ENCODE data around the gene KNDC1.
"Not testable (repeated sequence)": the region's sequence is repeated elsewhere in the genome, so short reads cannot be mapped to it uniquely, and the experiment has no call there.

KNDC1 gene

DNA sequence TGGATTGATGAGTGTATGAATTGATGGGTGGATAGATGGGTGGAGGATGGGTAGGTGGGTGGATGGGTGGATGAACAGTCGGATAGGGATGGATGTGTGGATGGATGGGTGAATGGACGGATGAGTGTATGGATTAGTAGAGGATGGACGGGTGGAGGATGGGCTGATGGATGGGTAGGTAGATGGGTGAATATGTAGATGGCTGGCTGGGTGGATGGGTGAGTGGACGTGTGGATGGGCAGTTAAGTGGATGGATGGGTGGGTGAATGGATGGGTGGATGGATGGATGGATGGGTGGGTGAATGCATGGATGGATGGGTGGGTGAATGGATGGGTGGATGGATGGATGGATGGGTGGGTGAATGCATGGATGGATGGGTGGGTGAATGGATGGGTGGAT is 15.6 kb downstream of the KNDC1 start:
- not testable (repeated sequence) for DNase-seq (ENCODE audit: low spot score); FAIRE-seq

DNA sequence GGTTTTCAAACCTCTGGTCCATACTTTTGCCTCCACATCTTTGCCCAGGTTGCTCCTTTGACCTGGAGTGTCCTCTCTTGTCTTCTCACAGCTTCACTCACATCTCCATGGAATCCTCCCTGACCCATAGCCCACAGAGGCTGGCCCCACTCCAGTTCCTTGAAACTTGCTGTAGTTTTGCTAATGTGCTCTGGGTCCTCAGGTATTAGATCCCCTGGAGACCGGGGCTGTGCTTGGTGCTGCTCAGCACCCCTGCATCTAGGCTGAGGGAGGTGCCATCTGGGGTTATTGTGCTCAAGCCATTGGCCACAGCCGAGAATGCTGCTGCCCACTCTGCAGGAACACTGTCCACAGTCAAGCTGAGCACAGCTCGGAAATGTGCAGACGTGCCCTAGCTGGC is 16.5 kb downstream of the KNDC1 start:
- no peak for FAIRE-seq

DNA sequence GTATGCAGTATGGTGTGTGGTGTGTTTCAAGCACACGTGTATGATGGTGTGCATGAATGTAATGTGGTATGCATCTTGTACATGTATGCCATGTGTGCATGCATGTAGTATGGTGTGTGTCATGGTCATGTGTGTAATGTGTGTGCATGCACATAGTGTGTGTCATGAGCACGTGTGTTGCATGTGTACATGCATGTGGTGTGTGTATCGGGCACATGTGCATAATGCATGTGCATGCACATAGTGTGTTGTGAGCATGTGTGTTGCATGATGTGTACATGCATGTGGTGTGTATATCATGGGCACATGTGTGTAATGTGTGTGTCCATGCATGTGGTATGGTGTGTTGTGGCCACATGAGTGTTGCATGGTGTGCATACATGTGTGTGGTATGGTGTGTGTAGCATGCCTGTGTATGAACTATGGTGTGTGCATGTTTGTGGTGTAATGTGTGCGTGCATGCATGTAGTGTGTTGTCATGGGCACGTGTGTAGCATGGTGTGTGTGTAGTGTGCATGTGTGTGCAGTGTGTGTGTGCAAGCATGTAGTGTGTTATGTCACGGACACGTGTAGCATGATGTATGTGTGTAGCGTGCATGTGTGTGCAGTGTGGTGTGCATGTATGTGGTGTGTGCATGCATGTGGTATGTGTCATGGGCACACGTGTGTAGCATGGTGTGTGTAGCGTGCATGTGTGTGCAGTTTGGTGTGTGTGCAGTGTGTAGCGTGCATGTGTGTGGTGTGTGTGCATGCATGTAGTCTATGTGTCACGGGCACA is 17.6 kb downstream of the KNDC1 start:
- FAIRE-seq (peak; percentile 98), DNase-seq (ENCODE audit: low spot score) (no peak)

More for the DNA sequence above, 16.5 kb downstream of the KNDC1 start:
- DNase-seq (ENCODE audit: low spot score): no peak

DNA sequence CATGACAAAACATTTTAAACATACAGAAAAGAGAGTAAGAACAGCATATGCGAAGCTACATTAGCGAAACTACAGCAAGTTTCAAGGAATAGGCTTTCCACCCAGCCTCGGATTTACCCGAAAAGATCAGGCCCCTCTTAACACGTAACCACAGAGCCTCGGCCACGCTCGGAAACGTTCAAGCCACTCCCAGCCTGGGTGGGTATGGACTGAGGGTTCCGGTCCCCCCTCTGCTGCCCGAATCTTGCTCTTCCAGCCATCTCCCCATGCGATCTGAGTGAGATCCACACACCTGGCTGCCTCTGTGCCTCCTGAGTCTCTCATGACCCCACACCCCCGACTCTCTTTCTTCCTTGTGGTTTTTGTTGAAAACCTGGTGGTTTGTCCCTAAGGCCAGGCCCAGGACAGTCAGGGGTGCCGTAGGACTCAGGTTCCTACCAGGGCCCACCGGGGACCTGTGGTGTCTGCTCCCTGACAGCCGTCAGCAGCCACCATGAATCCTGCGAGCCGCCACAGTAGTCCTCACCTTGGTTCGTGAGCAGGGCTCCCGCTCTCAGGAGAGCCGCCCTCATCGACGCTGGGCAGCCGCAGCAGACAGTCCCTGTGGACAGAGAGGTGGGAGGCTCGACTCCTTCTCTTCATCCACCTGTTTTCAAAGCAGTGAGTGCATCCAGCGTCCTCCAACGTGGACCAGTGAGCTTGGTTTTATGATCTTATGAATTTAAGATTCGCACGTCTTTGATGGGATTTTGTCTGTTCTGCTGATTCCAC is 18.5 kb downstream of the KNDC1 start:
- FAIRE-seq: no peak
- no peak for DNase-seq (ENCODE audit: low spot score)

DNA sequence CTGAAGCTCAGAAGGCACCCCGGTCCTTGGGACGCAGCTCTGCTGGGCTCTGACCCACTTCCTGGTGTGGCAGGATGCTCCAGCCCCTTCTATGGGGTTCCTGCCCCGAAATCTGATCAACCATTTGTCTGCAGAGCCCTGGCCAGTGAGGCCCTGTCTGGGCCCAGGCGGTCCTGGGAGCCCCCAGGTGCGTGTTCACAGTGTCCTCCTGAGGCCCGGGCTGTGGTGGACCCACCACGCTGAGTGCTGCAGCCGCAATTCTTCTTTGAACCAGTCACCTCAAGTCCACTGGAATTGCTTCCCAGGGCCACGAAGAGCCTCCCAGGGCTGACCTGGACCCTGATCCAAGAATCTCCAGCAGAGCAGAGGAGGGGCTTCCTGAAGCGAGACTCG is 19.1 kb downstream of the KNDC1 start:
- DNase-seq (ENCODE audit: low spot score) (no peak), FAIRE-seq (no peak)

DNA sequence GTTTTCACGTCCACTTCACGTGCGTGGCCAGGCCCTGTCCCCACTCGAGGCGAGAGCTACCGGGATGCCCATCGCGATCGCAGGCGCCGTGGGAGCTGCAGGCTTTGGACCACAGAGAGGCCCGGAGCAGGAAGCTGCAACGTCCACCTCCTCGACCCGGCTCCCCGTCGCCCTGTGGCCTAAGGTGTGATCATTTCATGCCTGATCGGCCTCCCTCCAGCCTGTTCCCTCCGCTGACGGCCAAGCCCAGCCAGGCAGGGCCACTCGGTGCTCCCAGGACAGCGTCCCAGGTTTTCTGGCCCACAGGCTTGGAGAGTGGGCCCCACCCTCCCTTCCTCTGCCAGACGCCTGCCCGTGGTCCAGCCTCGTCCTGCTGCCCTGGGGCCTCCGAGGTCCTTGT is 19.6 kb downstream of the KNDC1 start:
- DNase-seq (ENCODE audit: low spot score) (no peak), FAIRE-seq (no peak)

DNA sequence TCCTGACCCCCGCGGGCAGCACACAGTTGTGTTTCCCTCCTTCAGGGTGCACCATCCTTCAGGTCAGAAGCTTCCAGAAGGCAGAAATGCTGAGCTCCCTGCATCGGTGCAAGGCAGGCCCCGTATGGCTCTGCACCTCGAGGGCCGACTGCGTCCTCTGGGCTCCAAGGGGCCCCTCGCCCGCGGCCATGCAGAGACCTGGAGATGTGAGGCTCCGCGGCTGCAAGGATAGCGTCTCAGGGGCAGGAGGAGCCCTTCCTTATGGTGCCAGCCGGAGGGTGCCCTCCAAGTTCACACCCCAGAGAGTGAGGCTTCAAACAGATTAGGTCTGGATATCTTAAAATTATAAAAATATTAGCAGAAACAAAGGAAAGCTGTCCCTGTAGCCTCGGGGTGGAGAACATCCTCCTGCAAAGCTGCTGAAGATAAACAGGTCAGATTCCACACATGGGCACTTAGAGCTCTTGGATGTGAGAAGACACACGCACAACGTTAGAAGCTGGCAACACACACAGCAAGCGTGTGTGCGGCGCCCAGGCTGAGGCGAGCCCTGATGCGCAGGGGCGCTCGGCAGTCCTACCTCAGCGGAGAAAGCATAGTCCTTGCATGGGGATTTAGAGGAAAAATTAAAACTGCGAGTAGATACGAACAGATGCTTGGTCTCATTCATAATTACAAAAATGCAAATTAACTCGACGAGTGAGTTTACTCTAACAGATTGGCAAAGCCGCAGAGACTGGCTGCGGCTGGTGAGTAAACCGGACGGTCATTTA is 20.4 kb downstream of the KNDC1 start:
- DNase-seq (ENCODE audit: low spot score) (no peak), FAIRE-seq (no peak)

DNA sequence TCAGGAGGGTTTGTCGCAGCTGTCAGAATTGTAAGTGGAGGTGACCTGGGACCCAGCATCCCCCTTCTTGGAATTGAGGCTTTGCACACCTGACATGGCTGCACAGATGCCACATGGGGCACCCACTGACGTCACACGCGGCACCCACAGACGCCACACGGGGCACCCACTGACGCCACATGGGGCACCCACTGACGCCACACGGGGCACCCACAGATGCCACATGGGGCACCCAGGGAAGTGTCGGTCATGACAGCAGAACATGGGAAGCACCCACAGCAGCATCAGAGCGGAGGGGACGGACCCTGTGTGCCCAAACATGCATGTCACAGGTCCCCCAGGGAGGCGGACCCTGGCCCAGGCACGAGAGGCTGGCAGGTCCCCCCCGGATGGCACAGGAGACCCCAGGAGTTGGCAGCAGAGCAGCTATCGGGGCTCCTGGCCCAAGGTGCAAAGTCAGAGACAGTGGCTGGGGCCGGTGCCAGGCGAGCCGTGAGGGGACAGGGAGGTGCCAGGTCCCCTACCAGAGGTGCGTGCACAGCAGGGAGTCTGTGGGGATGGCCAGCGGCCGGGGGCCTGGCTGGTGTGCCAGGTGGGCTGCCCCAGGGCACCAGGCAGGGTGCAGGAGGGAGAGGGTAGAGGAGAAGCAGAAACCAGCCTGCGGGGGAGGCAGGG is 21.1 kb downstream of the KNDC1 start:
- DNase-seq (ENCODE audit: low spot score): no peak
- FAIRE-seq: no peak

DNA sequence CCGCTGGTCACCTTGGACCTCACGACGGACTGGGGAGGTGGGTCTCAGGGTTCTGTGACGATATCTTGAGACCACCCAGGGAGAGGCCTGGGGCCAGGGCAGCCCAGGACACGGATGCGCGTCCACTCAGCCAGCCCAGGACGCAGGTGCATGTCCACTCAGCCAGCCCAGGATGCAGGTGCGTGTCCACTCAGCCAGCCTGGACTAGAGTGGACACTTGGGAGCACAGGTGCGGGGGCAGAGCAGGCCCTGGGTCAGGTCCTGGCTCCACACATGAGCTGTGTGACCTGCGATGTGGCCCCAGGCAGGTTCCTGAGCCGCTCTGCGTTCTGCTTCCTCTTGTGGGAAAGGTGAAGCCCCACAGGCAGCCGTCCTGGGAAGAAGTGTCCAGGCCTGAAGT is 22.2 kb downstream of the KNDC1 start:
- no peak for FAIRE-seq
- no peak for DNase-seq (ENCODE audit: low spot score)

DNA sequence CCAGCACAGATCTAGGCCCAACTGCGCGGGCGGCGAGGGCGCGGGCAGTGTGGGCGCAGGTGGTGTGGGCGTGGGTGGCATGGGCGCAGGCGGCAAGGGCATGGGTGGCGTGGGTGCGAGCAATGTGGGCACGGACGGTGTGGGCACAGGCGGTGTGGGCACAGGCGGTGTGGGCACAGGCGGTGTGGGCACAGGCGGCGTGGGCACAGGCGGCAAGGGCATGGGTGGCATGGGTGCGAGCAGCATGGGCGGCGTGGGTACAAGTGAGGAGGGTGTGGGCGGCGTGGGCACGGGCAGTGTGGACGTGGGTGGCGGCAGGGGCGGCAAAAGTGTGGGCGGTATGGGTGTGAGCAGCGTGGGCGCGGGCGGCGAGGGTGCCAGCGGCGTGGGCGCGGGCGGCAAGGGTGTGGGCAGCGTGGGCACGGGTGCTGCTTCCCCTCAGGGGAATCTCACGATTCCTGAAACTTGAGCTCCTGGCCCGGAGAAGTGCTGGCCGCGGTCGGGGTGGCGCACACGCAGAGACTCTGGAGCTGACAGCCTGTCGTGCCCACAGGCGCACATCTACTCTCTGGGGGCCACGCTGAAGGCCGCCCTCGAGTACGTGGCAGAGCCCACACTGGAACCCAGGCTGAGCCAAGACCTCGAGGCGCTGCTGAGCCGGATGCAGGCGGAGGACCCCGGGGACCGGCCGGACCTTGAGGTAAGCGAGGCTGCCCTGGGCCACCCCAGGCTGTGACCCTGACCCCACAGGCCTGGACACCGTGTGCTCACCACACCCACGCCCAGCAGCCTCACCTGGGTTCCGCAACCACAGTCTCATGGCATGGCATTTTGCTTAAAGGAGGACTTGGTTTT is 23.0 kb downstream of the KNDC1 start:
- FAIRE-seq: no peak
- no peak for DNase-seq (ENCODE audit: low spot score)

DNA sequence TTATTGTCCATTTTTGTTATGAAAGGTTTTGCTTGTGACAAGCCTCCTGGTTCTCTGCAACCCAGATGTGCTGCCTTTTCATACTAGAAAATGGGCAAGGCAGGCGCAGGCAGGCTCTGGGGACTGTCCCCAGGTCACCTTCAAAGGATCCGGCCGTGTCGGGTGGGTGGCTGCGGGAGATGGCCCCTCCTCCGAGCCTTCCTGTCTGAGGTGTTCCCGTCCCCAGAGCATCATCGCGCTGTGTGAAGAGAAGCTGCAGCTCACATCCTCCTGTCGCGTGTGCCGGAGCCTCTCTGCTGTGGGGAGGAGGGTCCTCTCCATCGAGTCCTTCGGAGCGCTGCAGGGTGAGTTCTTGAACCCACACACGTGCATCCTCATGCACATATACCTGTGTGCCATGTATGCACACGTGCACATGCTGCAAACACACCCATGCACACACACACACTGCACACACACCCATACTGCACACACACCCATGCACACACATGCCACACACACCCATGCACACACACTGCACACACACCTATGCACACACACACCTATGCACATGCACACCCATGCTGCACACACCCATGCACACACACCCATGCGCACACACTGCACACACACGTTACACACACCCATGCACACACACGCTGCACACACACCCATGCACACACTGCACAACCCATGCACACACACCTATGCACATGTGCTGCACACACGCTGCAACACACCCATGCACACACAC is 23.8 kb downstream of the KNDC1 start:
- DNase-seq (ENCODE audit: low spot score) (no peak), FAIRE-seq (peak; percentile 92)

DNA sequence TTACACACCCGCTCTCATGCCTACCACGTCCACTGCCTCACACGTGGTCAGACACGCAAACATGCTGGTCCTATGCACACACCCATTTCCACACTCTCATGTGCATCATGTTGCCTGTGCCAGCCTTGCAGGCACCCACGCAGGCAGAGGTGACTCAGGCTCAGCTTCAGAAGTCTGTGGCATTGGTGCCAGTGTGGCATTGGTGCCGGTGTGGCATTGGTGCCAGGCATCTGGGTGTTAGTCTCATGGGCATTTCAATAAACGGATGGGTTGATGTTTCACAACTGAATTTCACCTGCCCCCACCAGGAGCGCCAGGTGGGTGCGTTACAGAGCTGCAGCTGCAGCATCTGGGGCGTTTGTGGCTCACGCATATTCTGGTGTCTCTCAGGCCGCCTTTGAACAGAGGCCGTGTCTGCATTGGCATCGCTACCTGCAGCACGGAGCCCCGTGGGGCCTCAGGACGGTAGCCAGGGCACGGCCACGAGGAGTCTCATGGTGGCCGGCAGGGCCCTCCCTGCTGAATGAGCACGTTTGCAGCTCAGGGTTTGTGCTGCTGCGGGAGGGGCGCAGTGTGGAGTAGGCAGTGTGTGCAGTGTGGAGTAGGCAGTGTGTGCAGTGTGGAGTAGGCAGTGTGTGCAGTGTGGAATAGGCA is 24.7 kb downstream of the KNDC1 start:
- FAIRE-seq (peak; percentile 5), DNase-seq (ENCODE audit: low spot score) (no peak)

DNA sequence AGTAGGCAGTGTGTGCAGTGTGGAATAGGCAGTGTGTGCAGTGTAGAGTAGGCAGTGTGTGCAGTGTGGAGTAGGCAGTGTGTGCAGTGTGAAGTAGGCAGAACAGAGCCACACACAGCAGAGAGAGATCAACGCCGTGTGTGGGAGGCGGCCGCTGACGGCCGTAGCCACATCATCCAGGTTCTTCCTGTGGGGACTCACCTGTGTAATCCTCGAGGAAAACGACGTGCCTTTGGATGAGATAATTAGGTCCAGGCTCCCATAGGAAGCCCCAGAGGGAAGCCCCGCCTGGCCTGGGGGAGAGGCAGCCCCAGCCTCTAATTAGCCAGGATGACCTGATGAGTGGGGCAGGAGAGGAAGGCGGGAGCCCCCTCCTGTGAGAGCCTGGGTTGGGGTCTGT is 25.4 kb downstream of the KNDC1 start:
- FAIRE-seq (no peak), DNase-seq (ENCODE audit: low spot score) (no peak)

DNA sequence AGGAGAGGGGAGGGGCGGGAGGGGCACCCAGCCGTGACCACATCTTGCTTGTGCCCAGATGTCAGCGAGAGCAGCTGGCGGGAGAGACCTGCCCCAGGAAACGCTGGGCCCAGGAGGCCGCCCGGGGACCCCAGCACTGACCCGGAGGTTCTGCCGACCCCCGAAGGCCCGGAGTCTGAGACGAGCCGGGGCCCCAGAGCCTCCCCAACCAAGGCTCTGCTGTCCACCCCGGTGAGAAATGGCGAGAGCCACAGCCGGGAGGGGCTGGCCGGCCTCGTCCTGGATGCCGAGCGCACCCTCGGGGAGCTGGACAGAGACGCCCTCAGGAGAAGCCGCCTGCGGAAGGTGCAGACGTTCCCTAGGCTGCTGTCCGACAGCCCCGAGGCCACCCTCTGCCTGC is 25.9 kb downstream of the KNDC1 start:
- DNase-seq (ENCODE audit: low spot score) (no peak), FAIRE-seq (no peak)

DNA sequence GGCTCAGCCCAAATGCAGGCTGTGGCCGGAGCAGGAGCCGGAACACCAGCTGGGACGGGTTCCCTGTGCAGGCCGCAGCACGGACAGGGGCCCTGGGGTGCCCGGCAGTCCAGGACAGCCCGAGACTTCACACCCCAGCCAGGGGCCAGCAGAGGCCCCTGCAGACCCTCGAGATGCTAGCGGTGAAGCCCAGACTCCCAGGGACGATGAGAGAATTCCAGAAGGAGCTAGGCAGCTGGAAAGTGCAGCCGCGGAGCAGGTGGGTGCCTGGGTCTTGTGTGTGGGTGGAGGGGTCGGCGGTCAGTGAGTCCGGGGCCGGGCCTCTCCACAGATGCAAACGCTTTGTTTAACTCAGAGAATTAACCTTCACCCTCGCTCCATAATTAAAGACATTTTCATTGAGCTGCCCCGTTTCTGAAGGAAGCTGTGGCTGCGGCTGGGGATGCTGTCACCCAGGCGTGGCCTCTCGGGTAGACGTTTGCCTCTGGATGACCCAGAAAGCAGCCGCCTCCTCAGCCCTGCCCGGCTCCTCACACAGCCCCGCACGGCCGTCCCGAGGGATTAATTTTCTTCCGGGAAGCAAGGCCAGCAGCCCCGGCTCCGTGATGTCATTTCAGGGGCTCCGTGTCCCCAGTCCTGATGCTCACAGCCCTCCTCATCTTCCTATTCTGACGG is 26.5 kb downstream of the KNDC1 start:
- FAIRE-seq (no peak), DNase-seq (ENCODE audit: low spot score) (no peak)

DNA sequence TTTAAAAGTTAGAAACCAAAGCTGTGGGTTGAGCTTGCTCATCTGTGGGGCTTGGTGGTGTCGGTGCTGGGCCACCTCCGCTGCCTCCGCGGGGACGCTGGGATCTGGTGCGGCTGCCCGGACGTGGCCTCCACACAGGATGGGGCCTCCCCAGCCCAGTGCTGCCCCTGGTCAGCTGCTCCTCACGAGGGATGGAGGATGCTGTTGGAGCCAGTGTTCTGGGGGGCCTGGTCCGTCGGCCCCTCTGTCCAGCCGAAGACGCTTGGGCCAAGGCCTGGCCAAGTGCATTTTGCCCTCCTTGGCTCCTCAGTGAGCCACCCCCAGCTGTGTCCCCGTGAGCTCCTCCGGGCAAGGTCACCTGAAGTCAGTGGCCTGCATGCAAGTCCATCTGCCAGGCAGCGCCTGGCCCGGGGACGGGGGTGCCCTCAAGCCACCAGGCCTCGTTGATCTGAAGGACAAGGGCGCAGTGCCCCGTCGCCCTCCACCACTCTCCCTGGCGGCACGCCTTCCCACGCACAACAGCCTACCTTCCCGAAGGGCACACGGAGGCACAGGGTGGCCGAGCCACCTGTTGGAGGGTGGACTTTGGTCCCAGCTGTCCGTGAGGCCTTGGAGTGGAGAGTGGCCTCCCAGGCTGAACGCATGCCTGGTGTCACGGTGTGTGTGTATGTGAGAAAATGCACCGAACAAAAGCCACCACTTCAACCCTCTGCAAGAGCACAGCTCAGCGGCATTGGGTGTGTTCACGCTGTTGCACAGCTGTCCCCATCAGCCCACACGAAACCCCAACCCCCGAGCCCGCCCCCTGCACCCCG is 27.3 kb downstream of the KNDC1 start:
- no peak for FAIRE-seq
- DNase-seq (ENCODE audit: low spot score): no peak

DNA sequence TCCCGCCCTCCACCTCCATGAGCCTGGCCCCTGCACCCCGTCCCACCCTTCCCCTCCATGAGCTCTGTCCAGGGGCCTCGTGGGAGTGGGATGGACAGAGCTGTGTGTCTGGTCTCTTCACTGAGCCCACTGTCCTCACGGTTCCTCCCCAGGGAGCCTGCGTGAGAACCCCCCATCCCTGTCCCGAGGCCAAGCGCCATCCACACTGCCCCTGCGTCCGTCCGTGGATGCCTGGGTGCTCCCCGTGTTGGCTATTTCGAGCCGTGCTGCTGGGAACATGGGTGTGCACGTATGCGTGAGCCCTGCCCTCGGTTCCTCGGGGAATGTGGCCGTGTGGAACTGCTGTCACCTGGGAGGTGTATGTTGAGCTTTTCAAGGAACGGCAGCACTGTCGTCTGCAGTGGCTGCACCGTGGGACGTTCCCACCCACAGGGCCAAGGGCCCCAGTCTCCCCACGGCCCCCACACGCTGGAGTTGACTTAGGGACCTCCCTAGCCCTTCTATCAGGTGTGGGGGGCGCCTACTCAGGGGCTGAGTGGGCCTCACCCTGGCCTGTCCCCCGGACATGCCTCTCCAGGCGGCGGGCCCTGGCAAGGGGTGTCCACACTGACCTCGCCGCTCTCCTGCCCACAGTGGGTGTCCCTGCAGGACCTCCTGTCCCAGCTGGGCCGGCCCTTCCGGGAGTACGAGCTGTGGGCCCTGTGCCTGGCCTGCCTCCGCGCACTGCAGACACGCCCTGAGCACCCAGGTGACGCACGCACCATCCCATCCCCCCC is 28.1 kb downstream of the KNDC1 start:
- no peak for FAIRE-seq
- DNase-seq (ENCODE audit: low spot score): no peak

Measured in urothelium cell line (cell line).